ENCODE measurements around the gene CMYA5. TPM values are rescaled to one million over a fixed set of nuclear protein-coding genes. Genes with fewer than 3 reads are reported as not detected.

CMYA5 gene
- total RNA-seq, 1 donor from 2014 or later: 33.4 TPM

- no peak for DNase-seq (ENCODE audit: low spot score)
These were observed 104.1 kb downstream of the CMYA5 start for GRCh38 chr5:79793722-79794121.

GRCh38 chr5:79794347-79794746, 104.7 kb downstream of the CMYA5 start:
- DNase-seq (ENCODE audit: low spot score): no peak

- no peak for DNase-seq (ENCODE audit: low spot score)
These were observed 106.2 kb downstream of the CMYA5 start for GRCh38 chr5:79795764-79796398.

- DNase-seq (ENCODE audit: low spot score): no peak
These were observed 109.4 kb downstream of the CMYA5 start for GRCh38 chr5:79798893-79799590.

- DNase-seq (ENCODE audit: low spot score): no peak
These were observed 111.6 kb downstream of the CMYA5 start for GRCh38 chr5:79800979-79801827.

- no peak for DNase-seq (ENCODE audit: low spot score)
These were observed 112.8 kb downstream of the CMYA5 start for GRCh38 chr5:79802406-79802805.

- DNase-seq (ENCODE audit: low spot score): no peak
These were observed 113.4 kb downstream of the CMYA5 start for GRCh38 chr5:79803007-79803406.

GRCh38 chr5:79806741-79807140, 117.1 kb downstream of the CMYA5 start:
- no peak for DNase-seq (ENCODE audit: low spot score)

GRCh38 chr5:79809743-79810142, 120.1 kb downstream of the CMYA5 start:
- no peak for DNase-seq (ENCODE audit: low spot score)

GRCh38 chr5:79811081-79811480, 121.4 kb downstream of the CMYA5 start:
- DNase-seq (ENCODE audit: low spot score): no peak

GRCh38 chr5:79811904-79812303, 122.3 kb downstream of the CMYA5 start:
- DNase-seq (ENCODE audit: low spot score): no peak

- DNase-seq (ENCODE audit: low spot score): no peak
These were observed 125.1 kb downstream of the CMYA5 start for GRCh38 chr5:79814699-79815098.

- DNase-seq (ENCODE audit: low spot score): no peak
These were observed 126.4 kb downstream of the CMYA5 start for GRCh38 chr5:79816014-79816413.

GRCh38 chr5:79820648-79821047, 131.0 kb downstream of the CMYA5 start:
- no peak for DNase-seq (ENCODE audit: low spot score)

GRCh38 chr5:79824444-79824843, 134.8 kb downstream of the CMYA5 start:
- no peak for DNase-seq (ENCODE audit: low spot score)

GRCh38 chr5:79825802-79826201, 136.2 kb downstream of the CMYA5 start:
- no peak for DNase-seq (ENCODE audit: low spot score)

- no peak for DNase-seq (ENCODE audit: low spot score)
These were observed 137.6 kb downstream of the CMYA5 start for GRCh38 chr5:79827159-79827629.

- no peak for DNase-seq (ENCODE audit: low spot score)
These were observed 139.6 kb downstream of the CMYA5 start for GRCh38 chr5:79829260-79829659.

GRCh38 chr5:79831381-79832309, 142.0 kb downstream of the CMYA5 start:
- no peak for DNase-seq (ENCODE audit: low spot score)

- no peak for DNase-seq (ENCODE audit: low spot score)
These were observed 143.3 kb downstream of the CMYA5 start for GRCh38 chr5:79832911-79833310.

GRCh38 chr5:79834098-79834753, 144.6 kb downstream of the CMYA5 start:
- DNase-seq (ENCODE audit: low spot score): no peak

Data from ureter (tissue), 1 donor.